HepG2 (cell line): ENCODE results near the gene SCAMP3. TPM values are rescaled to one million over a fixed set of nuclear protein-coding genes. Genes with fewer than 3 reads are reported as not detected.

ENCODE experiments used
- BCL3 ChIP-seq: sonication (generic); formaldehyde crosslinking; IDR thresholded peaks from 2 replicates; pipeline ENCODE4 v1.5.1; 2020; ENCODE audit warnings: mild to moderate bottlenecking, missing genetic modification reagents, moderate library complexity
- DPF2 ChIP-seq: sonication (generic); formaldehyde crosslinking; IDR thresholded peaks from 2 replicates; pipeline ENCODE4 v1.4.0; 2020; ENCODE audit warnings: mild to moderate bottlenecking, low read depth, missing genetic modification reagents, borderline replicate concordance
- E2F1 ChIP-seq: sonication (generic); formaldehyde crosslinking; IDR thresholded peaks from 2 replicates; pipeline ENCODE4 v1.5.0; 2020; ENCODE audit warnings: missing genetic modification reagents
- KLF15 ChIP-seq: sonication (generic); formaldehyde crosslinking; IDR thresholded peaks from 2 replicates; pipeline ENCODE4 v1.8.1; 2023; ENCODE audit warnings: borderline replicate concordance, mild to moderate bottlenecking, inconsistent platforms, missing genetic modification reagents, mixed read lengths
- MZF1 ChIP-seq: sonication (generic); formaldehyde crosslinking; IDR thresholded peaks from 2 replicates; pipeline ENCODE4 v1.8.1; 2023; ENCODE audit warnings: mild to moderate bottlenecking, missing genetic modification reagents, borderline replicate concordance
- NBN ChIP-seq: fragments of 450-650 bp; conservative IDR thresholded peaks from 2 replicates; pipeline ENCODE4 v1.6.1; 2017
- NFE2 ChIP-seq: sonication (generic); formaldehyde crosslinking; IDR thresholded peaks from 2 replicates; pipeline ENCODE4 v1.4.0; 2020; ENCODE audit warnings: missing genetic modification reagents
- RFXAP ChIP-seq: sonication (generic); formaldehyde crosslinking; IDR thresholded peaks from 2 replicates; pipeline ENCODE4 v1.4.0; 2020; ENCODE audit warnings: missing genetic modification reagents, borderline replicate concordance
- SMARCE1 ChIP-seq: fragments of 450-650 bp; IDR thresholded peaks from 2 replicates; pipeline ENCODE4 v1.6.1; 2017; ENCODE audit warnings: borderline replicate concordance
- THYN1 ChIP-seq: sonication (generic); formaldehyde crosslinking; IDR thresholded peaks from 2 replicates; pipeline ENCODE4 v1.8.1; 2023; ENCODE audit warnings: low read depth, mild to moderate bottlenecking, moderate library complexity, missing genetic modification reagents, borderline replicate concordance
- ZFX ChIP-seq: sonication (generic); formaldehyde crosslinking; IDR thresholded peaks from 2 replicates; pipeline ENCODE4 v1.4.0; 2020; ENCODE audit warnings: mild to moderate bottlenecking, low read depth, missing genetic modification reagents, moderate library complexity
- ZFYVE20 ChIP-seq: sonication (generic); formaldehyde crosslinking; IDR thresholded peaks from 2 replicates; pipeline ENCODE4 v1.8.0; 2023; ENCODE audit warnings: low read depth, mild to moderate bottlenecking, moderate library complexity, missing genetic modification reagents, borderline replicate concordance
- ZIK1 ChIP-seq: sonication (generic); formaldehyde crosslinking; IDR thresholded peaks from 2 replicates; pipeline ENCODE4 v1.5.0; 2020; ENCODE audit warnings: mild to moderate bottlenecking, low read depth, missing genetic modification reagents, borderline replicate concordance
- ZNF556 ChIP-seq: sonication (generic); formaldehyde crosslinking; IDR thresholded peaks from 2 replicates; pipeline ENCODE4 v1.4.0; 2020; ENCODE audit warnings: mild to moderate bottlenecking, missing genetic modification reagents, borderline replicate concordance
- ZNF557 ChIP-seq: sonication (generic); formaldehyde crosslinking; IDR thresholded peaks from 2 replicates; pipeline ENCODE4 v1.4.0; 2020; ENCODE audit warnings: missing genetic modification reagents
- ZNF784 ChIP-seq: sonication (generic); formaldehyde crosslinking; IDR thresholded peaks from 2 replicates; pipeline ENCODE4 v1.5.1; 2020; ENCODE audit warnings: missing genetic modification reagents, mild to moderate bottlenecking, borderline replicate concordance
- polyA plus RNA-seq, 8 experiments: library from polyadenylated mRNA; depleted of rRNA in 3 of 8; stranded (reverse) in 7 of 8; unstranded in 1 of 8; fragments of >200 nt; fragmentation: Illumina TruSeq in 4 of 8; extraction: Trizol in 4 of 8; gene quantifications; 2 replicates each; pipeline versions ENCODE4 v1.2.1 to v1.2.3, GENCODE V29; 2011 to 2016; ENCODE audit warnings: low read depth in 4 of 8, missing spikeins in 1 of 8, mixed read lengths in 1 of 8; ENCODE audit not compliant: insufficient read depth in 1 of 8
- total RNA-seq, 5 experiments: library from RNA; depleted of rRNA; stranded (reverse); fragments of >200 nt; fragmentation: Illumina TruSeq; extraction: Trizol; gene quantifications; 2 replicates each; pipeline ENCODE4 v1.2.3, GENCODE V29; 2016; ENCODE audit warnings: low read depth in 1 of 5
- TF ChIP-seq, protein P1 (sequence below): sonication (generic); formaldehyde crosslinking; IDR thresholded peaks from 2 replicates; pipeline ENCODE4 v1.8.0; 2022; ENCODE audit warnings: mild to moderate bottlenecking, missing genetic modification reagents
- TF ChIP-seq, protein P2 (sequence below): sonication (generic); formaldehyde crosslinking; IDR thresholded peaks from 2 replicates; pipeline ENCODE4 v1.4.0; 2020; ENCODE audit warnings: missing genetic modification reagents, borderline replicate concordance
- TF ChIP-seq, protein P3 (sequence below): sonication (generic); formaldehyde crosslinking; IDR thresholded peaks from 2 replicates; pipeline ENCODE4 v1.4.0; 2020; ENCODE audit warnings: mild to moderate bottlenecking, low read depth, missing genetic modification reagents

Gene SCAMP3
- total and polyA plus RNA-seq, 2 of the 13 experiments (the other 11 are each of a cell fraction or from before 2014, with no cell fraction given): 46.8 to 83.3 TPM

- TF ChIP-seq, protein P1, sequence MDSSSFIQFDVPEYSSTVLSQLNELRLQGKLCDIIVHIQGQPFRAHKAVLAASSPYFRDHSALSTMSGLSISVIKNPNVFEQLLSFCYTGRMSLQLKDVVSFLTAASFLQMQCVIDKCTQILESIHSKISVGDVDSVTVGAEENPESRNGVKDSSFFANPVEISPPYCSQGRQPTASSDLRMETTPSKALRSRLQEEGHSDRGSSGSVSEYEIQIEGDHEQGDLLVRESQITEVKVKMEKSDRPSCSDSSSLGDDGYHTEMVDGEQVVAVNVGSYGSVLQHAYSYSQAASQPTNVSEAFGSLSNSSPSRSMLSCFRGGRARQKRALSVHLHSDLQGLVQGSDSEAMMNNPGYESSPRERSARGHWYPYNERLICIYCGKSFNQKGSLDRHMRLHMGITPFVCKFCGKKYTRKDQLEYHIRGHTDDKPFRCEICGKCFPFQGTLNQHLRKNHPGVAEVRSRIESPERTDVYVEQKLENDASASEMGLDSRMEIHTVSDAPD (CRISPR knock-in tag): no peak
- TF ChIP-seq ZFX (CRISPR knock-in tag) (0 out of 2 replicates have a peak, but pooled peaks have one; percentile 21), ZNF556 (CRISPR knock-in tag) (peak; percentile 40; the same call in 1 of the 2 replicates), DPF2 (CRISPR knock-in tag) (no peak), RFXAP (CRISPR knock-in tag) (no peak), ZNF784 (CRISPR knock-in tag) (0 out of 2 replicates have a peak, but pooled peaks have one; percentile 54), NBN (no peak), E2F1 (CRISPR knock-in tag) (no peak), ZFYVE20 (no peak), BCL3 (CRISPR knock-in tag) (no peak), THYN1 (CRISPR knock-in tag) (no peak), KLF15 (CRISPR knock-in tag) (no peak), ZIK1 (CRISPR knock-in tag) (no peak), SMARCE1 (no peak), ZNF557 (CRISPR knock-in tag) (no peak), NFE2 (CRISPR knock-in tag) (no peak), MZF1 (CRISPR knock-in tag) (no peak)
- TF ChIP-seq, protein P2, sequence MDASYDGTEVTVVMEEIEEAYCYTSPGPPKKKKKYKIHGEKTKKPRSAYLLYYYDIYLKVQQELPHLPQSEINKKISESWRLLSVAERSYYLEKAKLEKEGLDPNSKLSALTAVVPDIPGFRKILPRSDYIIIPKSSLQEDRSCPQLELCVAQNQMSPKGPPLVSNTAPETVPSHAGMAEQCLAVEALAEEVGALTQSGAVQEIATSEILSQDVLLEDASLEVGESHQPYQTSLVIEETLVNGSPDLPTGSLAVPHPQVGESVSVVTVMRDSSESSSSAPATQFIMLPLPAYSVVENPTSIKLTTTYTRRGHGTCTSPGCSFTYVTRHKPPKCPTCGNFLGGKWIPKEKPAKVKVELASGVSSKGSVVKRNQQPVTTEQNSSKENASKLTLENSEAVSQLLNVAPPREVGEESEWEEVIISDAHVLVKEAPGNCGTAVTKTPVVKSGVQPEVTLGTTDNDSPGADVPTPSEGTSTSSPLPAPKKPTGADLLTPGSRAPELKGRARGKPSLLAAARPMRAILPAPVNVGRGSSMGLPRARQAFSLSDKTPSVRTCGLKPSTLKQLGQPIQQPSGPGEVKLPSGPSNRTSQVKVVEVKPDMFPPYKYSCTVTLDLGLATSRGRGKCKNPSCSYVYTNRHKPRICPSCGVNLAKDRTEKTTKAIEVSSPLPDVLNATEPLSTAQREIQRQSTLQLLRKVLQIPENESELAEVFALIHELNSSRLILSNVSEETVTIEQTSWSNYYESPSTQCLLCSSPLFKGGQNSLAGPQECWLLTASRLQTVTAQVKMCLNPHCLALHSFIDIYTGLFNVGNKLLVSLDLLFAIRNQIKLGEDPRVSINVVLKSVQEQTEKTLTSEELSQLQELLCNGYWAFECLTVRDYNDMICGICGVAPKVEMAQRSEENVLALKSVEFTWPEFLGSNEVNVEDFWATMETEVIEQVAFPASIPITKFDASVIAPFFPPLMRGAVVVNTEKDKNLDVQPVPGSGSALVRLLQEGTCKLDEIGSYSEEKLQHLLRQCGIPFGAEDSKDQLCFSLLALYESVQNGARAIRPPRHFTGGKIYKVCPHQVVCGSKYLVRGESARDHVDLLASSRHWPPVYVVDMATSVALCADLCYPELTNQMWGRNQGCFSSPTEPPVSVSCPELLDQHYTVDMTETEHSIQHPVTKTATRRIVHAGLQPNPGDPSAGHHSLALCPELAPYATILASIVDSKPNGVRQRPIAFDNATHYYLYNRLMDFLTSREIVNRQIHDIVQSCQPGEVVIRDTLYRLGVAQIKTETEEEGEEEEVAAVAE (CRISPR knock-in tag): 0 out of 2 replicates have a peak, but pooled peaks have one; percentile 2
- TF ChIP-seq, protein P3, sequence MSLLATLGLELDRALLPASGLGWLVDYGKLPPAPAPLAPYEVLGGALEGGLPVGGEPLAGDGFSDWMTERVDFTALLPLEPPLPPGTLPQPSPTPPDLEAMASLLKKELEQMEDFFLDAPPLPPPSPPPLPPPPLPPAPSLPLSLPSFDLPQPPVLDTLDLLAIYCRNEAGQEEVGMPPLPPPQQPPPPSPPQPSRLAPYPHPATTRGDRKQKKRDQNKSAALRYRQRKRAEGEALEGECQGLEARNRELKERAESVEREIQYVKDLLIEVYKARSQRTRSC: peak; percentile 59; the same call in 1 of the 2 replicates
Observed at GRCh38 chr1:155226910-155227260, 35.3 kb downstream of the SCAMP3 start (continued).
